Omental fat pad (tissue), 4 donors: ENCODE data around the gene HSF2BP. TPM values are rescaled to one million over a fixed set of nuclear protein-coding genes. Genes with fewer than 3 reads are reported as not detected.

Experiments used
- ATAC-seq: fragments of 150-250 bp; one replicate; pipeline ENCODE4 v1.9.1; 2016; ENCODE audit warnings: mild to moderate bottlenecking, moderate library complexity; ENCODE audit not compliant: low FRiP score
- DNase-seq: peaks from one replicate; pipeline ENCODE4 v3.0.0-alpha.2; 2019; ENCODE audit warnings: low spot score
- CTCF ChIP-seq, 3 donors: fragments of 450-650 bp; IDR thresholded peaks; one replicate each; pipeline ENCODE4 v1.5.1; 2016 to 2017; ENCODE audit warnings: antibody characterized with exemption in 3 of 3, mild to moderate bottlenecking in 3 of 3, moderate library complexity in 2 of 3
- total RNA-seq, 4 donors: library from RNA; depleted of rRNA; stranded (reverse); fragments of >200 nt; gene quantifications; one replicate each; pipeline ENCODE4 v1.1.0, GENCODE V29; 2016

The HSF2BP gene
- total RNA-seq, 4 donors from 2014 or later = 0.94 to 1.6 (median 1.1) TPM; not detected in 1

- TF ChIP-seq CTCF (IDR thresholded peaks at IDR 0.05) = no peak
- ATAC-seq (peak; percentile 95), DNase-seq (no peak)
Observed at GRCh38 chr21:43585924-43586413, 73.3 kb downstream of the HSF2BP start.

GRCh38 chr21:43585514-43585913, 73.8 kb downstream of the HSF2BP start:
- no peak for DNase-seq
- TF ChIP-seq CTCF (IDR thresholded peaks at IDR 0.05) = no peak
- peak; percentile 48 for ATAC-seq

GRCh38 chr21:43581453-43581852, 77.8 kb downstream of the HSF2BP start:
- no peak for TF ChIP-seq CTCF (IDR thresholded peaks at IDR 0.05)
- DNase-seq (no peak), ATAC-seq (no peak)

- no peak for ATAC-seq
- DNase-seq = no peak
- no peak for TF ChIP-seq CTCF (IDR thresholded peaks at IDR 0.05)
Observed at GRCh38 chr21:43578677-43579303, 80.5 kb downstream of the HSF2BP start.

GRCh38 chr21:43575473-43575844, 83.8 kb downstream of the HSF2BP start:
- DNase-seq (no peak), ATAC-seq (no peak)
- TF ChIP-seq CTCF (IDR thresholded peaks at IDR 0.05) = no peak

- DNase-seq (no peak), ATAC-seq (no peak)
- no peak for TF ChIP-seq CTCF (IDR thresholded peaks at IDR 0.05)
Observed at GRCh38 chr21:43574741-43575472, 84.4 kb downstream of the HSF2BP start.

GRCh38 chr21:43573921-43574320, 85.4 kb downstream of the HSF2BP start:
- TF ChIP-seq CTCF (IDR thresholded peaks at IDR 0.05) = no peak
- DNase-seq (no peak), ATAC-seq (no peak)
